Measurements from ENCODE around the gene RMDN2. TPM values are rescaled to one million over a fixed set of nuclear protein-coding genes. Genes with fewer than 3 reads are reported as not detected.

RMDN2 gene
- total and polyA plus RNA-seq, 8 donors = 1.8 to 21.9 (median 2.7) TPM

DNA sequence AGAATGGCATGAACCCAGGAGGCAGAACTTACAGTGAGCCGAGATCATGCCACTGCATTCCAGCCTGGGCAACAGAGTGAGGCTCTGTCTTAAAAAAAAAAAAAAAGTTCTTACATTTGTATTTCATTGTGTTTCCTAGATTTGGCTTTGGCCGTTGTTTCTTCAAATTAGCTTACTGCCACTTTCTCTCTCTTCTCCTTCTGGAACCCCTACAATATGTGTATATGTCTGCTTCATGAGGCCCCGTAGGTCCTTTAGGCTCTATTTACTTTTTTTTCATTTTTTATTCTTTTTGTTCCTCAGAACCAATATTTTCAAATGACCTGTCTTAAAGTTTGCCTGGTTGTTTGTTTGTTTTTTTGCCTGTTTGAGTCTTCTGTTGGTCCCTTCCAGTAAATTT lies 41.2 kb downstream of the RMDN2 start:
- H3K4me1 ChIP-seq = no peaks in the 10 kb centered on the region
- no peak for DNase-seq
- H3K27me3 ChIP-seq = no peaks in the 10 kb centered on the region
- TF ChIP-seq EP300 (IDR thresholded peaks at IDR 0.05) = no peak
- no peak for TF ChIP-seq POLR2AphosphoS5 (IDR thresholded peaks at IDR 0.05)
- TF ChIP-seq POLR2A (IDR thresholded peaks at IDR 0.05) = no peak
- TF ChIP-seq, protein P1, sequence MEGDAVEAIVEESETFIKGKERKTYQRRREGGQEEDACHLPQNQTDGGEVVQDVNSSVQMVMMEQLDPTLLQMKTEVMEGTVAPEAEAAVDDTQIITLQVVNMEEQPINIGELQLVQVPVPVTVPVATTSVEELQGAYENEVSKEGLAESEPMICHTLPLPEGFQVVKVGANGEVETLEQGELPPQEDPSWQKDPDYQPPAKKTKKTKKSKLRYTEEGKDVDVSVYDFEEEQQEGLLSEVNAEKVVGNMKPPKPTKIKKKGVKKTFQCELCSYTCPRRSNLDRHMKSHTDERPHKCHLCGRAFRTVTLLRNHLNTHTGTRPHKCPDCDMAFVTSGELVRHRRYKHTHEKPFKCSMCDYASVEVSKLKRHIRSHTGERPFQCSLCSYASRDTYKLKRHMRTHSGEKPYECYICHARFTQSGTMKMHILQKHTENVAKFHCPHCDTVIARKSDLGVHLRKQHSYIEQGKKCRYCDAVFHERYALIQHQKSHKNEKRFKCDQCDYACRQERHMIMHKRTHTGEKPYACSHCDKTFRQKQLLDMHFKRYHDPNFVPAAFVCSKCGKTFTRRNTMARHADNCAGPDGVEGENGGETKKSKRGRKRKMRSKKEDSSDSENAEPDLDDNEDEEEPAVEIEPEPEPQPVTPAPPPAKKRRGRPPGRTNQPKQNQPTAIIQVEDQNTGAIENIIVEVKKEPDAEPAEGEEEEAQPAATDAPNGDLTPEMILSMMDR (IDR thresholded peaks at IDR 0.05) = no peak
- H3K36me3 ChIP-seq = no peaks in the 10 kb centered on the region
- H3K9me3 ChIP-seq = peaks cover 0 to 8% (median 0%) of the 10 kb centered on the region in 4 donors
- WGBS, 5 donors = 86 to 97% (median 95%) methylated on average over 3 of the region's 3 CpGs
- no peak overlapping the region for H3K4me3 ChIP-seq
- intact Hi-C loops (cut with DNase I; ENCODE audit: low total_unique reads) = no loop called here
- no peak overlapping the region for H3K27ac ChIP-seq

DNA sequence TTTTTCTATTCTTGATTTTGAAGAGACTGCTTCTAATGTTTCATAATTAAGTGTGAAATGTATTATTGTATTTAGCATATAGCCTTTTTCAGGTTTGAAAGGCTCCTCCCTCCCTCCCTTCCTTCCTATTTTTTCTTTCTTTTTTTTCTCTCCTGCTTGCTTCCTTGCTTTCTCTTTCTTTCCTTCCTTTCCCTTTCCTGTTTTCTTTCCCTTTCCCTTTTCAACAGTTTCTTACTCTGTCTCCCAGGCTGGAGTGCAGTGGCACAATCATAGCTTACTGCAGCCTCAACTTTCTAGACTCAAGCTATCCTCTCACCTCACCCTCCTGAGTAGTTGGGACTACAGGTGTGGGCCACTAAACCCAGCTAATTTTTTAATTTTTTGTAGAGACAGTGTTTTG lies 44.6 kb downstream of the RMDN2 start:
- no peak for TF ChIP-seq POLR2A (IDR thresholded peaks at IDR 0.05)
- no peak for TF ChIP-seq POLR2AphosphoS5 (IDR thresholded peaks at IDR 0.05)
- no peak for TF ChIP-seq EP300 (IDR thresholded peaks at IDR 0.05)
- TF ChIP-seq, protein P1 (IDR thresholded peaks at IDR 0.05) = no peak
- H3K4me3 ChIP-seq = no peak overlapping the region
- H3K27me3 ChIP-seq = no peaks in the 10 kb centered on the region
- intact Hi-C loops (cut with DNase I; ENCODE audit: low total_unique reads) = no loop called here
- H3K9me3 ChIP-seq = peaks cover 0 to 8% (median 0%) of the 10 kb centered on the region in 4 donors
- no peak overlapping the region for H3K27ac ChIP-seq
- no peaks in the 10 kb centered on the region for H3K4me1 ChIP-seq
- H3K36me3 ChIP-seq = no peaks in the 10 kb centered on the region
- no peak for DNase-seq

DNA sequence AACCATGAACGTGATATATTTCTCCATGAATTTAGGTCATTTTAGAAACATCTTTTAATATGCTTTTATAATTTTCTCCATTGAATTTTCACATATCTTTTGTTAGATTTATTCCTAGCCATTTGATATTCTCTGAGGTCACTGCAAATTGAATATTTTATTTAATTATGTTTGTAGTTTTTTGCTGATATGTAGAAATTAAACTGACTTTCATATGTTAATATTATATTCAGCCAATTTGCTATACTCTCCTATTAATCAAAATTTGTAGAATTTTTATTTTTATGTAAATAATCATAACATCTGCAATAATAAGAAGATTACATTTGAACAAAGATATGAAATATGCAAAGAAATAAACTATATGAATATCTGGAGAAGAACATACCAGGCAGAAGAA lies 46.9 kb downstream of the RMDN2 start:
- DNase-seq = no peak
- Histone ChIP-seq H3K4me1 (no peaks in the 10 kb centered on the region), H3K27ac (no peak overlapping the region), H3K4me3 (no peak overlapping the region), H3K9me3 (no peaks in the 10 kb centered on the region), H3K36me3 (no peaks in the 10 kb centered on the region), H3K27me3 (no peaks in the 10 kb centered on the region)
- intact Hi-C loops (cut with DNase I; ENCODE audit: low total_unique reads) = no loop called here
- 83 to 97% (median 95%) methylated on average over 1 of the region's 1 CpG for WGBS, 5 donors
- TF ChIP-seq, protein P1 (IDR thresholded peaks at IDR 0.05) = no peak
- TF ChIP-seq EP300 (IDR thresholded peaks at IDR 0.05) (no peak), POLR2AphosphoS5 (IDR thresholded peaks at IDR 0.05) (no peak), POLR2A (IDR thresholded peaks at IDR 0.05) (no peak)

DNA sequence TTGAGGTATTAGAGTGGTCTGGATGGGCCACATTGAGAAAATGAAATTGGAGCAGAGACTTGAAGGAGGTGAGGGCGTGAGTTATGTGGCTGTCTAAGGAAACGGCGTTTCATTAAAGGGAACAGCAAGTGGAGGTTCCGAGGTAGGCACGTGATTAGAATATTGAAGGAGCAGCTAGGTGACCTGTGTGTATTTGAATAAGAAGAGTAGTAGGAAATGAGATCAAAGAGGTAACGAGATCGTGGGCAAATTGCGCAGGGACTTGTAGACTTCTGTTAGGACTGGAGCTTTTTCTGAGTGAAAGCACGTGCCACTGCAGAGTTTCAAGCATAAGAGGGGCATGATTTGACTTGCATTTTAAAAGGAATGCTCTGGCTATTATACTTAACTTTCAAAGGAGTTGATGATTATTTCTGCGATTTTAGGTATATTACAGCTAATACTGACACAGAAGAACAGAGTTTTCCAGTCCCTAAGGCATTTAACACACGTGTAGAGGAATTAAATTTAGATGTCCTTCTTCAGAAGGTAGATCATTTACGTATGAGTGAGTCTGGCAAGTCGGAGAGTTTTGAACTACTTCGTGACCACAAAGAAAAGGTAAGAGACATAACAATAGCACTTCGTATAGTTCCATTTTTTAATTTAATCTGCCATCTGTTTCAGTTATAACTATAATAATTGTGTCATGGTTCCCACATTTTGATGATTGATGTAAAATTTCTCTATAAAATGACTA lies 48.7 kb downstream of the RMDN2 start:
- intact Hi-C loops (cut with DNase I; ENCODE audit: low total_unique reads) = no loop called here
- no peak for DNase-seq
- Histone ChIP-seq H3K9me3 (no peaks in the 10 kb centered on the region), H3K27ac (no peak overlapping the region), H3K36me3 (no peaks in the 10 kb centered on the region), H3K27me3 (no peaks in the 10 kb centered on the region), H3K4me3 (no peak overlapping the region), H3K4me1 (no peaks in the 10 kb centered on the region)
- TF ChIP-seq, protein P1 (IDR thresholded peaks at IDR 0.05) = no peak
- TF ChIP-seq EP300 (IDR thresholded peaks at IDR 0.05) = no peak
- no peak for TF ChIP-seq POLR2AphosphoS5 (IDR thresholded peaks at IDR 0.05)
- TF ChIP-seq POLR2A (IDR thresholded peaks at IDR 0.05) = no peak
- 78 to 85% (median 84%) methylated on average over 15 of the region's 15 CpGs for WGBS, 5 donors
